C4-2B (cell line): ENCODE results near the gene SMAD1.

Experiments used
- H3K27ac ChIP-seq: fragments of 450-650 bp; 2 replicates; pipeline ENCODE4 v1.5.1; 2017
- ZFX ChIP-seq: fragments of 450-650 bp; IDR thresholded peaks from 2 replicates; pipeline ENCODE4 v1.6.1; 2017
- TF ChIP-seq, protein P1 (sequence below): fragments of 450-650 bp; conservative IDR thresholded peaks from 2 replicates; pipeline ENCODE4 v1.5.1; 2017; ENCODE audit warnings: mild to moderate bottlenecking

Gene SMAD1

DNA sequence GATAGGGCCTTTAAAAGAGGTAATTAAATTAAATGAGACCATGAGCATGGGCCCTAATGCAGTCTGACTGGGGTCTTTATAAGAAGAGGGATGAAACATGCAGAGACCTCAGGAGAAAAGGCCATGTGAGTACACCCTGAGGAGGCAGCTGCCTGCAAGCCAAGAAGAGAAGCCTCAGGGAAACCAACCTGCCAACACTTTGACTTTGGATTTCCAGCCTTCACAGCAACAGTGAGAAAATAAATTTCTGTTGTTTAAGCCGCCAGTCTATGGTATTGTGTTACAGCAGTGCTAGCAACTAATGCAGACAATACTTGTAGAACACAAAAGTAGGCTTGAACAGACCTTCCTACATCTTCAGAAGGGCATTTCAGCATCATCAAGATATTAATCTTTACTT lies 52.3 kb downstream of the SMAD1 start:
- H3K27ac ChIP-seq: no peak overlapping the region
- TF ChIP-seq ZFX: no peak
- TF ChIP-seq, protein P1, sequence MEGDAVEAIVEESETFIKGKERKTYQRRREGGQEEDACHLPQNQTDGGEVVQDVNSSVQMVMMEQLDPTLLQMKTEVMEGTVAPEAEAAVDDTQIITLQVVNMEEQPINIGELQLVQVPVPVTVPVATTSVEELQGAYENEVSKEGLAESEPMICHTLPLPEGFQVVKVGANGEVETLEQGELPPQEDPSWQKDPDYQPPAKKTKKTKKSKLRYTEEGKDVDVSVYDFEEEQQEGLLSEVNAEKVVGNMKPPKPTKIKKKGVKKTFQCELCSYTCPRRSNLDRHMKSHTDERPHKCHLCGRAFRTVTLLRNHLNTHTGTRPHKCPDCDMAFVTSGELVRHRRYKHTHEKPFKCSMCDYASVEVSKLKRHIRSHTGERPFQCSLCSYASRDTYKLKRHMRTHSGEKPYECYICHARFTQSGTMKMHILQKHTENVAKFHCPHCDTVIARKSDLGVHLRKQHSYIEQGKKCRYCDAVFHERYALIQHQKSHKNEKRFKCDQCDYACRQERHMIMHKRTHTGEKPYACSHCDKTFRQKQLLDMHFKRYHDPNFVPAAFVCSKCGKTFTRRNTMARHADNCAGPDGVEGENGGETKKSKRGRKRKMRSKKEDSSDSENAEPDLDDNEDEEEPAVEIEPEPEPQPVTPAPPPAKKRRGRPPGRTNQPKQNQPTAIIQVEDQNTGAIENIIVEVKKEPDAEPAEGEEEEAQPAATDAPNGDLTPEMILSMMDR: no peak

DNA sequence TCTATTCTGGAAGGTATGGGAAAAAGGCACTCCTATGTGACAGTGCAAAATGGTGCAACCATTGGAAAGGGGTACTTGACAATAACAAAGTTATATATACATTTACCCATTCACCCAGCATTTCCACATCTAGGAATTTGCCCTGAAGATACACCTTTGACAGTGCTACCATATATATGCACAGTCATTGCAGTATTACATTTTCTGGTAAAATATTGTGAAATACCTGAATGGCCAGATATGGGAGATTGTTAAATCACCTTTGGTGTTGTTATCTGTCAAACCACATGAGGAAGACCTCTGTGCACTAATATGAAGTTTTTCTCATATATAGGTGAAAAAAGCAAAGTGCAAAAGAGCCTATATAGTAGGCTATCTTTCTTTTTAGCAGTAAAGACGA lies 53.5 kb downstream of the SMAD1 start:
- TF ChIP-seq ZFX: no peak
- TF ChIP-seq, protein P1: no peak
- no peak overlapping the region for H3K27ac ChIP-seq

DNA sequence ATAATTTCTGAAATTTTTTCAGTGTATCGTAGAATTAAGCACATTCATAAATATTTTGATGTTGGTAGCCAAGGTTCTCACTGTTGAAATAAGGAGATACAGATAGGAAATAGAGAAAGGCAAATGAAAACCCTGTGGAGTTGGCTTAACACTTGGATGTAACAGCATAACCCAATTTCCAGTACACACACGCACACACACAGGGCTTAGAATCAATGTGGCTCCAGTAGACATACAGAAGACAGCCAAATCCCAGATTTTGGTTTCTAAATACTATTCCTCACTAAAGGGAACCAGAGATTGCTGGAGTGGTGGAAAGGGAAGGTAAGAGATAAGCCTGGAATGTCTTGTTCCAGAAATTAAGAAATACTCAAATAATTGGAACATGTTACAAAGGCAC lies 54.4 kb downstream of the SMAD1 start:
- TF ChIP-seq, protein P1: no peak
- no peak for TF ChIP-seq ZFX
- no peak overlapping the region for H3K27ac ChIP-seq

DNA sequence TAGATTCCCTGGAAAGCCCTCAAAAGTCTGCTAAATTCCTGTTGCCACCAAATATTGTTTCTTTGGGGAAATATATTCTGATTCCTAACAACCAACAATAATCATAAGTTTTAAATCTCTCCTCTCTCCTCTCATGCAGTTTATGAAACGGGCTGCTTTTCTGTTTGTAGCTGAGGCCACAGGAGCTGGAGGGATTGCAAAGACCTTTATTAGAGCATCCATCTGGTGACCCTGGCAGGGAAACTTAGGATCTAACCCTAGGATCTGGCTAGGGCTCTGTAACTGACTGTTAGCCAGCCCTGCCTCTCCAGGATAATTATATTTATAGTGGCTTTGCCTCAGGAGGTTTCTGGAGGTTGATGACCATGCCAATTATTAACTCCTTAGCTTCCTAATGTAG lies 56.9 kb downstream of the SMAD1 start:
- TF ChIP-seq, protein P1: no peak
- no peak overlapping the region for H3K27ac ChIP-seq

DNA sequence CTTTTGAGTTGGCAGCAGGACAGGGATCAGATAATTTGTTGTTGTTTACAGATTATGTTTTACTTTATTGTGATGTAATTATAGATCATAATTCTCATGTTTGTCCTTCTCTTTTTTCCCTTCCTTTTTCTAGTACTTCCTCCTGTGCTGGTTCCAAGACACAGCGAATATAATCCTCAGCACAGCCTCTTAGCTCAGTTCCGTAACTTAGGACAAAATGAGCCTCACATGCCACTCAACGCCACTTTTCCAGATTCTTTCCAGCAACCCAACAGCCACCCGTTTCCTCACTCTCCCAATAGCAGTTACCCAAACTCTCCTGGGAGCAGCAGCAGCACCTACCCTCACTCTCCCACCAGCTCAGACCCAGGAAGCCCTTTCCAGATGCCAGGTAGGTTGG lies 58.0 kb downstream of the SMAD1 start:
- no peak overlapping the region for H3K27ac ChIP-seq
- no peak for TF ChIP-seq ZFX
- TF ChIP-seq, protein P1: no peak

DNA sequence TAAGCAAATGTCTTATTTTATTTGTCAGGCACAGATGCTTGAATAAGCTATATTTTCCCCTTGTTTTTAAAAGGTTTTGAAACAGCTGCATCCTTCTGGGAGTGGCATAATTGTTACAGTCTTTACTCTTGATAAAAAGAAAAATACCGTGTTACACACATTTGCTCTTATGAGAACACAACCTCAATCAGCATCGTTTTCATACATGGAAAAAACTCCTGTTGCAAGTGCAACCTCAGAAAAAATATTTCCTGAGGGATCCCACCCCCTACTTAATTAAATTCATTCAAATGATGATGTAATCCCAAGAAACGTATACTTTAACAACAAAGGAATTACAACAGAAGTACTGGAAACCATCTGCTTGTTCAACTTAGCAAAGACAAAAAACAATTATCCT lies 58.6 kb downstream of the SMAD1 start:
- no peak for TF ChIP-seq ZFX
- TF ChIP-seq, protein P1: no peak
- H3K27ac ChIP-seq: no peak overlapping the region

DNA sequence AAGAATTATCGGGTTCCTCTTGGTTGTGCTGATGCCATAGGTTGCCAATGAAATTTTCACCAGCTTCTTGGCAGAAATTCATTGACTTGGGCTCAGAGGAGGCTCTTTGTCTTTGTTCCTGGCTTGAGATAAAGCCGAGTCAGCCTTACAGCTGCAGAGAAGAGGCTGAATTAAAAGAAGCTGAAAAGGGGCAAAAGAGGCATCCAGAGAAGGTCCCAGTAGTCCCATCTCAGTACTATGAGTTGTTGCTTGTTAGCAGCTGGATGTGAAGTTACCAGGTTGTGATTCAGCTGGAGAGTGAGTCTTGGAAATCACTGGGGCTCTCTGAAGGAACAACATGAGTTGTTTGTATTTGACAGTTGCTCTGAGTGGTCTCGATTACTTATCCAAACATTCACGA lies 59.7 kb downstream of the SMAD1 start:
- no peak overlapping the region for H3K27ac ChIP-seq
- no peak for TF ChIP-seq ZFX
- TF ChIP-seq, protein P1: no peak
